Measurements from ENCODE around the gene ANKK1.

ANKK1 gene

GRCh38 chr11:113356203-113356602 is 31.4 kb upstream of the ANKK1 start (continued):
- no peak for TF ChIP-seq TCF4 (CRISPR knock-in tag; IDR thresholded peaks at IDR 0.05; ENCODE audit: borderline replicate concordance)
- TF ChIP-seq PPARA (CRISPR knock-in tag; IDR thresholded peaks at IDR 0.05; ENCODE audit: borderline replicate concordance), result no peak
- TF ChIP-seq RARB (CRISPR knock-in tag; IDR thresholded peaks at IDR 0.05), result no peak
- no peak for TF ChIP-seq ZFP3 (CRISPR knock-in tag; IDR thresholded peaks at IDR 0.05)
- no peak for TF ChIP-seq ESRRG (CRISPR knock-in tag; IDR thresholded peaks at IDR 0.05)
- no peak for TF ChIP-seq ZNF70 (CRISPR knock-in tag; IDR thresholded peaks at IDR 0.05)
- TF ChIP-seq, protein P1, sequence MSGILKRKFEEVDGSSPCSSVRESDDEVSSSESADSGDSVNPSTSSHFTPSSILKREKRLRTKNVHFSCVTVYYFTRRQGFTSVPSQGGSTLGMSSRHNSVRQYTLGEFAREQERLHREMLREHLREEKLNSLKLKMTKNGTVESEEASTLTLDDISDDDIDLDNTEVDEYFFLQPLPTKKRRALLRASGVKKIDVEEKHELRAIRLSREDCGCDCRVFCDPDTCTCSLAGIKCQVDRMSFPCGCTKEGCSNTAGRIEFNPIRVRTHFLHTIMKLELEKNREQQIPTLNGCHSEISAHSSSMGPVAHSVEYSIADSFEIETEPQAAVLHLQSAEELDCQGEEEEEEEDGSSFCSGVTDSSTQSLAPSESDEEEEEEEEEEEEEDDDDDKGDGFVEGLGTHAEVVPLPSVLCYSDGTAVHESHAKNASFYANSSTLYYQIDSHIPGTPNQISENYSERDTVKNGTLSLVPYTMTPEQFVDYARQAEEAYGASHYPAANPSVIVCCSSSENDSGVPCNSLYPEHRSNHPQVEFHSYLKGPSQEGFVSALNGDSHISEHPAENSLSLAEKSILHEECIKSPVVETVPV (CRISPR knock-in tag; IDR thresholded peaks at IDR 0.05), result no peak
- no peak for TF ChIP-seq ZNF565 (CRISPR knock-in tag; conservative IDR thresholded peaks at IDR 0.05; ENCODE audit: low read depth)
- TF ChIP-seq GLIS3 (CRISPR knock-in tag; IDR thresholded peaks at IDR 0.05), result no peak

DNA sequence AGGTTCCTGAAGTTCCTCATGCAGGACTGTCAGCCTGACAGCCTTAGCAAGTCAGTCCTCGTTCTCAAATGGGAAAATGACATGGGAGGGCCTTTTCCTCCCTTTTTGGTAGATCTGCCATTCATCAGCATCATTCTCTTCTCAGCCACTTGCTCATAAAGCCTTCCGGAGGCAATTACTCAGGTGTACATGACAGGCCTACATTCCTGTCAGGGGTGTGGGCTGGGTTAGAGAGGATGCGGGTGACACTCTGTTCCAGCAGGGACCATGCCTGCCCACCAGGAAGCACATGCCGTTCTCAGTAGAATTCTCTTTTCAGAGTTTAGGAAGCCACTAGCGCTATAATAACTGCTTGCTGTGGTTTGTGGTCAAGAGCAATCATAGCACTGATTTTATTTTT is 24.2 kb upstream of the ANKK1 start:
- no peak for TF ChIP-seq ESRRG (CRISPR knock-in tag; IDR thresholded peaks at IDR 0.05)
- no peak for TF ChIP-seq ZNF70 (CRISPR knock-in tag; IDR thresholded peaks at IDR 0.05)
- TF ChIP-seq ARNTL (CRISPR knock-in tag; IDR thresholded peaks at IDR 0.05; ENCODE audit: borderline replicate concordance, low read depth), result no peak
- no peak for TF ChIP-seq GLIS3 (CRISPR knock-in tag; IDR thresholded peaks at IDR 0.05)
- no peak for TF ChIP-seq ZC3H10 (CRISPR knock-in tag; IDR thresholded peaks at IDR 0.05)
- ATAC-seq, result no peak

- no peak for ATAC-seq
- TF ChIP-seq TSHZ2 (CRISPR knock-in tag; IDR thresholded peaks at IDR 0.05) (no peak), ZC3H10 (CRISPR knock-in tag; IDR thresholded peaks at IDR 0.05) (no peak), TOX (CRISPR knock-in tag; IDR thresholded peaks at IDR 0.05; ENCODE audit: borderline replicate concordance) (no peak), ISL1 (CRISPR knock-in tag; IDR thresholded peaks at IDR 0.05) (no peak), CSDC2 (CRISPR knock-in tag; IDR thresholded peaks at IDR 0.05) (no peak), ESRRG (CRISPR knock-in tag; IDR thresholded peaks at IDR 0.05) (no peak), CREB5 (CRISPR knock-in tag; IDR thresholded peaks at IDR 0.05; ENCODE audit: low read depth) (no peak), PPARA (CRISPR knock-in tag; IDR thresholded peaks at IDR 0.05; ENCODE audit: borderline replicate concordance) (no peak), ZNF8 (CRISPR knock-in tag; IDR thresholded peaks at IDR 0.05) (no peak), RARB (CRISPR knock-in tag; IDR thresholded peaks at IDR 0.05) (no peak), ARNTL (CRISPR knock-in tag; IDR thresholded peaks at IDR 0.05; ENCODE audit: borderline replicate concordance, low read depth) (no peak)
These were observed 23.5 kb upstream of the ANKK1 start for GRCh38 chr11:113363996-113364641.

DNA sequence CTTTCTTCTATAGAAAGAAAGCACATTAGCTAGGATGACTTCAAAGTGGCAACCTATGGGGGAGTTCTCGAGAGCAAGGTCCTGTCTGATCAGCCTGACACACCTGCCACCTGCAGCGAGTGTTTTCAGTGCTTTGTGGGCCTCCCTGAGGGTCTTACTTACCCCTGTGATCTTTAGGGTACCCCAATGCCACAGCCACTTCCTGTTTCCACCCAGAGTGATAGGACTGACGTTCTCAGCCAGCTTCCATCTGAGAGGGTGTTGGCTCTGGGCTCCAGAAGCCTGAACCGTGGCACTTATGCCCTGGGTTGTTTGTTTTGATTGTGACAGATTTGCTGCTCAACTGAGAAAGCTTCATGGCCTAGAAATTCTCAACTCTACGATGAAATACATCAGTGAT is 21.7 kb upstream of the ANKK1 start:
- TF ChIP-seq CREB5 (CRISPR knock-in tag; IDR thresholded peaks at IDR 0.05; ENCODE audit: low read depth) (no peak), ZFP30 (CRISPR knock-in tag; IDR thresholded peaks at IDR 0.05) (no peak), OSR1 (CRISPR knock-in tag; IDR thresholded peaks at IDR 0.05) (no peak), TOX (CRISPR knock-in tag; IDR thresholded peaks at IDR 0.05; ENCODE audit: borderline replicate concordance) (no peak), GLIS3 (CRISPR knock-in tag; IDR thresholded peaks at IDR 0.05) (no peak), ZNF70 (CRISPR knock-in tag; IDR thresholded peaks at IDR 0.05) (no peak), RARB (CRISPR knock-in tag; IDR thresholded peaks at IDR 0.05) (no peak), PATZ1 (CRISPR knock-in tag; IDR thresholded peaks at IDR 0.05; ENCODE audit: borderline replicate concordance) (no peak), BACH2 (CRISPR knock-in tag; IDR thresholded peaks at IDR 0.05; ENCODE audit: borderline replicate concordance) (no peak), ZNF565 (CRISPR knock-in tag; conservative IDR thresholded peaks at IDR 0.05; ENCODE audit: low read depth) (no peak), ISL1 (CRISPR knock-in tag; IDR thresholded peaks at IDR 0.05) (no peak), PPARA (CRISPR knock-in tag; IDR thresholded peaks at IDR 0.05; ENCODE audit: borderline replicate concordance) (no peak), CSDC2 (CRISPR knock-in tag; IDR thresholded peaks at IDR 0.05) (no peak), ESRRG (CRISPR knock-in tag; IDR thresholded peaks at IDR 0.05) (no peak)
- no peak for ATAC-seq
